Measurements from ENCODE around the gene DCUN1D4.
A peak's percentile ranks its signal among the peaks of the same experiment; 100 is the strongest.

DCUN1D4 gene

GRCh38 chr4:51942833-51943215, 99.9 kb downstream of the DCUN1D4 start:
- no peak overlapping the region for H3K4me3 ChIP-seq (ENCODE audit: control insufficient read depth, low read depth, low read length)
- DNase-seq (ENCODE audit: low read depth), result no peak
- TF ChIP-seq CTCF (IDR thresholded peaks at IDR 0.05; ENCODE audit: control insufficient read depth, insufficient read depth, low read depth, low read length, missing control alignments), result no peak

- TF ChIP-seq CTCF (IDR thresholded peaks at IDR 0.05; ENCODE audit: control insufficient read depth, insufficient read depth, low read depth, low read length, missing control alignments), result no peak
- no peak overlapping the region for H3K4me3 ChIP-seq (ENCODE audit: control insufficient read depth, low read depth, low read length)
- peak; percentile 44 for DNase-seq (ENCODE audit: low read depth)
These were observed 100.3 kb downstream of the DCUN1D4 start for GRCh38 chr4:51943221-51943620.

GRCh38 chr4:51958199-51958968, 115.4 kb downstream of the DCUN1D4 start:
- no peak for DNase-seq (ENCODE audit: low read depth)
- TF ChIP-seq CTCF (IDR thresholded peaks at IDR 0.05; ENCODE audit: control insufficient read depth, insufficient read depth, low read depth, low read length, missing control alignments), result no peak
- H3K4me3 ChIP-seq (ENCODE audit: control insufficient read depth, low read depth, low read length), result no peak overlapping the region

GRCh38 chr4:51960486-51960885, 117.5 kb downstream of the DCUN1D4 start:
- no peak overlapping the region for H3K4me3 ChIP-seq (ENCODE audit: control insufficient read depth, low read depth, low read length)
- DNase-seq (ENCODE audit: low read depth), result no peak
- no peak for TF ChIP-seq CTCF (IDR thresholded peaks at IDR 0.05; ENCODE audit: control insufficient read depth, insufficient read depth, low read depth, low read length, missing control alignments)

- no peak for TF ChIP-seq CTCF (IDR thresholded peaks at IDR 0.05; ENCODE audit: control insufficient read depth, insufficient read depth, low read depth, low read length, missing control alignments)
- no peak for DNase-seq (ENCODE audit: low read depth)
- no peak overlapping the region for H3K4me3 ChIP-seq (ENCODE audit: control insufficient read depth, low read depth, low read length)
These were observed 121.0 kb downstream of the DCUN1D4 start for GRCh38 chr4:51963841-51964517.

GRCh38 chr4:51965862-51966261, 122.9 kb downstream of the DCUN1D4 start:
- no peak for TF ChIP-seq CTCF (IDR thresholded peaks at IDR 0.05; ENCODE audit: control insufficient read depth, insufficient read depth, low read depth, low read length, missing control alignments)
- H3K4me3 ChIP-seq (ENCODE audit: control insufficient read depth, low read depth, low read length), result no peak overlapping the region
- DNase-seq (ENCODE audit: low read depth), result no peak

Measured in AG09309 (cell line).